SH-SY5Y (cell line): Measurements from ENCODE around the gene TNFSF10.

Experiments
- GATA2 ChIP-seq: IDR thresholded peaks from 2 replicates; pipeline ENCODE4 v1.6.1; 2011; ENCODE audit warnings: mild to moderate bottlenecking, low read depth, low read length
- GATA3 ChIP-seq: IDR thresholded peaks from 2 replicates; pipeline ENCODE4 v1.6.1; 2011; ENCODE audit warnings: low read depth, mild to moderate bottlenecking, low read length, moderate library complexity

GRCh38 chr3:172543419-172543818 is 20.2 kb upstream of the TNFSF10 start:
- TF ChIP-seq GATA2 (no peak), GATA3 (no peak)
